Measurements from ENCODE around the gene CSMD2. TPM values are rescaled to one million over a fixed set of nuclear protein-coding genes. Genes with fewer than 3 reads are reported as not detected.

CSMD2 gene
- total RNA-seq, 1 experiment from 2014 or later, result not detected

GRCh38 chr1:33609739-33610138 is 555.3 kb downstream of the CSMD2 start:
- no peak for DNase-seq (ENCODE audit: low read depth)
- in situ Hi-C loops (cut with HindIII; ENCODE audit: low pct_unique_long_range_greater_than_20kb, low sequenced_read_pairs), result no loop called here

GRCh38 chr1:33608825-33609400 is 556.1 kb downstream of the CSMD2 start:
- in situ Hi-C loops (cut with HindIII; ENCODE audit: low pct_unique_long_range_greater_than_20kb, low sequenced_read_pairs), result no loop called here
- no peak for DNase-seq (ENCODE audit: low read depth)

- no peak for DNase-seq (ENCODE audit: low read depth)
- in situ Hi-C loops (cut with HindIII; ENCODE audit: low pct_unique_long_range_greater_than_20kb, low sequenced_read_pairs), result no loop called here
These were observed 557.5 kb downstream of the CSMD2 start for GRCh38 chr1:33607444-33608005.

GRCh38 chr1:33606272-33606671 is 558.8 kb downstream of the CSMD2 start:
- in situ Hi-C loops (cut with HindIII; ENCODE audit: low pct_unique_long_range_greater_than_20kb, low sequenced_read_pairs), result no loop called here
- DNase-seq (ENCODE audit: low read depth), result no peak

- in situ Hi-C loops (cut with HindIII; ENCODE audit: low pct_unique_long_range_greater_than_20kb, low sequenced_read_pairs), result no loop called here
- no peak for DNase-seq (ENCODE audit: low read depth)
These were observed 562.8 kb downstream of the CSMD2 start for GRCh38 chr1:33602271-33602670.

- in situ Hi-C loops (cut with HindIII; ENCODE audit: low pct_unique_long_range_greater_than_20kb, low sequenced_read_pairs), result no loop called here
- DNase-seq (ENCODE audit: low read depth), result no peak
These were observed 563.3 kb downstream of the CSMD2 start for GRCh38 chr1:33601751-33602150.

GRCh38 chr1:33599516-33600115 is 565.4 kb downstream of the CSMD2 start:
- DNase-seq (ENCODE audit: low read depth), result no peak
- in situ Hi-C loops (cut with HindIII; ENCODE audit: low pct_unique_long_range_greater_than_20kb, low sequenced_read_pairs), result no loop called here

GRCh38 chr1:33588726-33589125 is 576.3 kb downstream of the CSMD2 start:
- in situ Hi-C loops (cut with HindIII; ENCODE audit: low pct_unique_long_range_greater_than_20kb, low sequenced_read_pairs), result no loop called here
- DNase-seq (ENCODE audit: low read depth), result no peak

- in situ Hi-C loops (cut with HindIII; ENCODE audit: low pct_unique_long_range_greater_than_20kb, low sequenced_read_pairs), result no loop called here
- no peak for DNase-seq (ENCODE audit: low read depth)
These were observed 578.2 kb downstream of the CSMD2 start for GRCh38 chr1:33586795-33587194.

- in situ Hi-C loops (cut with HindIII; ENCODE audit: low pct_unique_long_range_greater_than_20kb, low sequenced_read_pairs), result no loop called here
- peak; percentile 42 for DNase-seq (ENCODE audit: low read depth)
These were observed 578.9 kb downstream of the CSMD2 start for GRCh38 chr1:33586106-33586505.

GRCh38 chr1:33583567-33583966 is 581.5 kb downstream of the CSMD2 start:
- in situ Hi-C loops (cut with HindIII; ENCODE audit: low pct_unique_long_range_greater_than_20kb, low sequenced_read_pairs), result no loop called here
- DNase-seq (ENCODE audit: low read depth), result no peak

GRCh38 chr1:33578557-33579448 is 586.2 kb downstream of the CSMD2 start:
- in situ Hi-C loops (cut with HindIII; ENCODE audit: low pct_unique_long_range_greater_than_20kb, low sequenced_read_pairs), result no loop called here

GRCh38 chr1:33577663-33578062 is 587.4 kb downstream of the CSMD2 start:
- no peak for DNase-seq (ENCODE audit: low read depth)
- in situ Hi-C loops (cut with HindIII; ENCODE audit: low pct_unique_long_range_greater_than_20kb, low sequenced_read_pairs), result no loop called here

More at GRCh38 chr1:33578557-33579448, 586.2 kb downstream of the CSMD2 start:
- DNase-seq (ENCODE audit: low read depth), result no peak

GRCh38 chr1:33576821-33577599 is 588.0 kb downstream of the CSMD2 start:
- in situ Hi-C loops (cut with HindIII; ENCODE audit: low pct_unique_long_range_greater_than_20kb, low sequenced_read_pairs), result no loop called here
- no peak for DNase-seq (ENCODE audit: low read depth)

GRCh38 chr1:33575324-33575879 is 589.6 kb downstream of the CSMD2 start:
- in situ Hi-C loops (cut with HindIII; ENCODE audit: low pct_unique_long_range_greater_than_20kb, low sequenced_read_pairs), result no loop called here
- DNase-seq (ENCODE audit: low read depth), result no peak

GRCh38 chr1:33573661-33574060 is 591.4 kb downstream of the CSMD2 start:
- in situ Hi-C loops (cut with HindIII; ENCODE audit: low pct_unique_long_range_greater_than_20kb, low sequenced_read_pairs), result no loop called here
- no peak for DNase-seq (ENCODE audit: low read depth)

- no peak for DNase-seq (ENCODE audit: low read depth)
- in situ Hi-C loops (cut with HindIII; ENCODE audit: low pct_unique_long_range_greater_than_20kb, low sequenced_read_pairs), result no loop called here
These were observed 592.6 kb downstream of the CSMD2 start for GRCh38 chr1:33572387-33572786.

- DNase-seq (ENCODE audit: low read depth), result no peak
- in situ Hi-C loops (cut with HindIII; ENCODE audit: low pct_unique_long_range_greater_than_20kb, low sequenced_read_pairs), result no loop called here
These were observed 595.7 kb downstream of the CSMD2 start for GRCh38 chr1:33569331-33569730.

Measured in Caki2 (cell line).